ENCODE results near the gene SEPTIN10. TPM values are rescaled to one million over a fixed set of nuclear protein-coding genes. Genes with fewer than 3 reads are reported as not detected.
"Not testable (repeated sequence)": the region's sequence is repeated elsewhere in the genome, so short reads cannot be mapped to it uniquely, and the experiment has no call there.

SEPTIN10 gene
- total RNA-seq: 46.8 TPM
- long read RNA-seq, transcript SEPT10-205 (10 exons, 1,605 nt): minor isoform, 13 of 97 reads
- long read RNA-seq, transcript SEPT10-202 (11 exons, 3,071 nt): major isoform, 54 of 97 reads
- long read RNA-seq, partial matches to known transcripts: 7 of 97 reads
- long read RNA-seq, other reads (novel, unspliced or antisense): 22 of 97 reads

- ATAC-seq (peak; percentile 96), DNase-seq (peak; percentile 98)
- intact Hi-C loops (cut with micrococcal nuclease): no loop called here
These were observed at the start of gene SEPTIN10, which contains the start of gene SOWAHC for GRCh38 chr2:109613922-109614714. SEPTIN10 (minus strand) TSS chr2:109613966; CDS start chr2:109613827, 139 bp downstream. SOWAHC (plus strand) TSS chr2:109614364; CDS start chr2:109614490, 126 bp downstream.

GRCh38 chr2:109662889-109663288, 49.1 kb upstream of the SEPTIN10 start:
- no peak for ATAC-seq
- DNase-seq: no peak
- intact Hi-C loops (cut with micrococcal nuclease): no loop called here

GRCh38 chr2:109660046-109660860, 46.5 kb upstream of the SEPTIN10 start:
- ATAC-seq (no peak), DNase-seq (no peak)
- intact Hi-C loops (cut with micrococcal nuclease): no loop called here

- intact Hi-C loops (cut with micrococcal nuclease): no loop called here
- no peak for DNase-seq
- no peak for ATAC-seq
These were observed 45.8 kb upstream of the SEPTIN10 start for GRCh38 chr2:109659396-109660045.

GRCh38 chr2:109655287-109655686, 41.5 kb upstream of the SEPTIN10 start:
- ATAC-seq (no peak), DNase-seq (no peak)
- intact Hi-C loops (cut with micrococcal nuclease): no loop called here

GRCh38 chr2:109654326-109655050, 40.7 kb upstream of the SEPTIN10 start:
- ATAC-seq: no peak
- intact Hi-C loops (cut with micrococcal nuclease): no loop called here

GRCh38 chr2:109649736-109650695, 36.2 kb upstream of the SEPTIN10 start:
- DNase-seq (no peak), ATAC-seq (no peak)
- intact Hi-C loops (cut with micrococcal nuclease): no loop called here

More at GRCh38 chr2:109654326-109655050, 40.7 kb upstream of the SEPTIN10 start:
- no peak for DNase-seq

- intact Hi-C loops (cut with micrococcal nuclease): no loop called here
- ATAC-seq (no peak), DNase-seq (no peak)
These were observed 34.3 kb upstream of the SEPTIN10 start for GRCh38 chr2:109648041-109648527.

- intact Hi-C loops (cut with micrococcal nuclease): no loop called here
- no peak for DNase-seq
- no peak for ATAC-seq
These were observed 33.9 kb upstream of the SEPTIN10 start for GRCh38 chr2:109647636-109648035.

- ATAC-seq: no peak
- no peak for DNase-seq
- intact Hi-C loops (cut with micrococcal nuclease): no loop called here
These were observed 33.2 kb upstream of the SEPTIN10 start for GRCh38 chr2:109646961-109647360.

- intact Hi-C loops (cut with micrococcal nuclease): no loop called here
- DNase-seq (no peak), ATAC-seq (no peak)
These were observed 31.8 kb upstream of the SEPTIN10 start for GRCh38 chr2:109645412-109646184.

GRCh38 chr2:109644571-109645275, 31.0 kb upstream of the SEPTIN10 start:
- peak; percentile 76 for ATAC-seq
- intact Hi-C loops (cut with micrococcal nuclease): no loop called here

GRCh38 chr2:109640000-109640399, 26.2 kb upstream of the SEPTIN10 start:
- DNase-seq; intact Hi-C loops (cut with micrococcal nuclease); ATAC-seq: not testable (repeated sequence)

More at GRCh38 chr2:109644571-109645275, 31.0 kb upstream of the SEPTIN10 start:
- DNase-seq: peak; percentile 43

GRCh38 chr2:109638795-109639194, 25.0 kb upstream of the SEPTIN10 start:
- ATAC-seq (no peak), DNase-seq (no peak)
- intact Hi-C loops (cut with micrococcal nuclease): no loop called here

- ATAC-seq: no peak
- intact Hi-C loops (cut with micrococcal nuclease): no loop called here
These were observed 24.2 kb upstream of the SEPTIN10 start for GRCh38 chr2:109637749-109638570.

More at GRCh38 chr2:109637749-109638570, 24.2 kb upstream of the SEPTIN10 start:
- no peak for DNase-seq
